Measurements from ENCODE around the gene SOS2. TPM values are rescaled to one million over a fixed set of nuclear protein-coding genes. Genes with fewer than 3 reads are reported as not detected.

Gene SOS2
- total RNA-seq, 1 experiment from 2014 or later = 13.9 TPM

- H3K9me3 Mint-ChIP-seq (ENCODE audit: unreplicated experiment) = no peaks in the 10 kb centered on the region
- CTCF ChIA-PET = no interaction called here
- TF ChIP-seq, protein P1, sequence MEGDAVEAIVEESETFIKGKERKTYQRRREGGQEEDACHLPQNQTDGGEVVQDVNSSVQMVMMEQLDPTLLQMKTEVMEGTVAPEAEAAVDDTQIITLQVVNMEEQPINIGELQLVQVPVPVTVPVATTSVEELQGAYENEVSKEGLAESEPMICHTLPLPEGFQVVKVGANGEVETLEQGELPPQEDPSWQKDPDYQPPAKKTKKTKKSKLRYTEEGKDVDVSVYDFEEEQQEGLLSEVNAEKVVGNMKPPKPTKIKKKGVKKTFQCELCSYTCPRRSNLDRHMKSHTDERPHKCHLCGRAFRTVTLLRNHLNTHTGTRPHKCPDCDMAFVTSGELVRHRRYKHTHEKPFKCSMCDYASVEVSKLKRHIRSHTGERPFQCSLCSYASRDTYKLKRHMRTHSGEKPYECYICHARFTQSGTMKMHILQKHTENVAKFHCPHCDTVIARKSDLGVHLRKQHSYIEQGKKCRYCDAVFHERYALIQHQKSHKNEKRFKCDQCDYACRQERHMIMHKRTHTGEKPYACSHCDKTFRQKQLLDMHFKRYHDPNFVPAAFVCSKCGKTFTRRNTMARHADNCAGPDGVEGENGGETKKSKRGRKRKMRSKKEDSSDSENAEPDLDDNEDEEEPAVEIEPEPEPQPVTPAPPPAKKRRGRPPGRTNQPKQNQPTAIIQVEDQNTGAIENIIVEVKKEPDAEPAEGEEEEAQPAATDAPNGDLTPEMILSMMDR (IDR thresholded peaks at IDR 0.05; ENCODE audit: insufficient read depth in 1 of 2, low read depth in 1 of 2, low read length in 1 of 2, severe bottlenecking in 1 of 2, unreplicated experiment in 1 of 2) = no peak
Measured at GRCh38 chr14:50148799-50149198, 82.6 kb downstream of the SOS2 start.

DNA sequence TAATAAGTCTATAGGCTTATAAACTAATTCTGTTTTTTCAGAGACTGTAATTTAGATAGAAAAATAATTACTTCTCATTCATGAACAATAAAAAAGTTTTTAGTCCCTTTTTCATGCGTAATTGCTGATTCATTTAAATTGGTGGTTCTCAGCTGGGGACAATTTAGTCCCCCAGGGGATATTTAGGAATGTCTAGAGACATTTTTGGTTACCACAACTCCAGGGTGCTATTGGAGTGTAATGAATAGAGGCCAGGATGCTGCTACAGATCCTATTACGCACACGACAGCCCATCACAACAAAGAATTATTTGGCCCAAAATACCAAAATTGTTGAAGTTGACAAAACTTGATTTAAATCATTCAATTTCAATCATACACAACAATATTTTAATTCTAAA is 92.2 kb downstream of the SOS2 start:
- no peaks in the 10 kb centered on the region for H3K9me3 Mint-ChIP-seq (ENCODE audit: unreplicated experiment)
- ChIA-PET CTCF (no interaction called here), POLR2A (no interaction called here)
- H3K27ac Mint-ChIP-seq (ENCODE audit: unreplicated experiment) = no peak overlapping the region
- H3K36me3 Mint-ChIP-seq (ENCODE audit: insufficient read depth, unreplicated experiment) = no peaks in the 10 kb centered on the region
- no peaks in the 10 kb centered on the region for H3K4me1 Mint-ChIP-seq (ENCODE audit: low read depth, unreplicated experiment)
- H3K4me3 Mint-ChIP-seq (ENCODE audit: unreplicated experiment) = no peak overlapping the region
- BruUV-seq (replicated peaks) = no TSS peak
- intact Hi-C loops (cut with micrococcal nuclease; ENCODE audit: unreplicated experiment) = no loop called here
- no peaks in the 10 kb centered on the region for H3K4me1 ChIP-seq
- DNase-seq = no peak
- TF ChIP-seq, protein P1 (IDR thresholded peaks at IDR 0.05; ENCODE audit: insufficient read depth in 1 of 2, low read depth in 1 of 2, low read length in 1 of 2, severe bottlenecking in 1 of 2, unreplicated experiment in 1 of 2) = no peak
- no peaks in the 10 kb centered on the region for H3K9me3 ChIP-seq
- no peak overlapping the region for H3K4me3 ChIP-seq (ENCODE audit: low read depth, low read length)
- H3K27me3 ChIP-seq (replicated peaks; ENCODE audit: control insufficient read depth, insufficient read depth, low read length) = no peaks in the 10 kb centered on the region
- no peaks in the 10 kb centered on the region for H3K36me3 ChIP-seq (ENCODE audit: control insufficient read depth, insufficient read depth, low read length)
- no peaks in the 10 kb centered on the region for H3K27me3 Mint-ChIP-seq (ENCODE audit: insufficient read depth, unreplicated experiment)

More at GRCh38 chr14:50148799-50149198, 82.6 kb downstream of the SOS2 start:
- Mint-ChIP-seq H3K4me3 (ENCODE audit: unreplicated experiment) (no peak overlapping the region), H3K4me1 (ENCODE audit: low read depth, unreplicated experiment) (no peaks in the 10 kb centered on the region), H3K27me3 (ENCODE audit: insufficient read depth, unreplicated experiment) (no peaks in the 10 kb centered on the region), H3K36me3 (ENCODE audit: insufficient read depth, unreplicated experiment) (peaks cover 7% of the 10 kb centered on the region), H3K27ac (ENCODE audit: unreplicated experiment) (no peak overlapping the region)
- Histone ChIP-seq H3K4me3 (ENCODE audit: low read depth, low read length) (no peak overlapping the region), H3K27me3 (replicated peaks; ENCODE audit: control insufficient read depth, insufficient read depth, low read length) (no peaks in the 10 kb centered on the region), H3K36me3 (ENCODE audit: control insufficient read depth, insufficient read depth, low read length) (no peaks in the 10 kb centered on the region), H3K9me3 (no peaks in the 10 kb centered on the region), H3K4me1 (no peaks in the 10 kb centered on the region)
- DNase-seq = no peak
- intact Hi-C loops (cut with micrococcal nuclease; ENCODE audit: unreplicated experiment) = no loop called here
- no TSS peak for BruUV-seq (replicated peaks)
- POLR2A ChIA-PET = no interaction called here

GRCh38 chr14:50127802-50128201 is 103.6 kb downstream of the SOS2 start:
- H3K27me3 ChIP-seq (replicated peaks; ENCODE audit: control insufficient read depth, insufficient read depth, low read length) = no peaks in the 10 kb centered on the region
- intact Hi-C loops (cut with micrococcal nuclease; ENCODE audit: unreplicated experiment) = no loop called here
- CTCF ChIA-PET = interaction anchor here (0.7 kb wide), 1 partner anchor 18 kb away, joined by 4 read pairs; no protein-coding TSS in a partner anchor
- H3K9me3 Mint-ChIP-seq (ENCODE audit: unreplicated experiment) = peaks cover 9% of the 10 kb centered on the region
- BruUV-seq (replicated peaks) = no TSS peak
- H3K36me3 ChIP-seq (ENCODE audit: control insufficient read depth, insufficient read depth, low read length) = no peaks in the 10 kb centered on the region
- H3K4me1 Mint-ChIP-seq (ENCODE audit: low read depth, unreplicated experiment) = no peaks in the 10 kb centered on the region
- H3K4me3 Mint-ChIP-seq (ENCODE audit: unreplicated experiment) = no peak overlapping the region
- TF ChIP-seq, protein P1 (IDR thresholded peaks at IDR 0.05; ENCODE audit: insufficient read depth in 1 of 2, low read depth in 1 of 2, low read length in 1 of 2, severe bottlenecking in 1 of 2, unreplicated experiment in 1 of 2) = no peak
- no peaks in the 10 kb centered on the region for H3K4me1 ChIP-seq
- H3K4me3 ChIP-seq (ENCODE audit: low read depth, low read length) = no peak overlapping the region
- H3K27me3 Mint-ChIP-seq (ENCODE audit: insufficient read depth, unreplicated experiment) = no peaks in the 10 kb centered on the region
- POLR2A ChIA-PET = no interaction called here
- H3K9me3 ChIP-seq = no peaks in the 10 kb centered on the region
- H3K27ac Mint-ChIP-seq (ENCODE audit: unreplicated experiment) = no peak overlapping the region
- no peak for DNase-seq
- peaks cover 28% of the 10 kb centered on the region for H3K36me3 Mint-ChIP-seq (ENCODE audit: insufficient read depth, unreplicated experiment)

Measured in Caco-2 (cell line).